ENCODE measurements around the gene CDH4.
A peak's percentile ranks its signal among the peaks of the same experiment; 100 is the strongest.

GRCh38 chr20:61307686-61308476 is 55.8 kb downstream of the CDH4 start:
- peak; percentile 64; the same call in 1 of the 2 replicates for TF ChIP-seq POLR2AphosphoS5 (IDR thresholded peaks at IDR 0.05; ENCODE audit: low read depth, low read length)
- no peak for TF ChIP-seq REST (IDR thresholded peaks at IDR 0.05; ENCODE audit: insufficient read depth in 1 of 2, low read depth in 2 of 2, low read length in 2 of 2)
- no peak; the same call in 1 of the 2 replicates for TF ChIP-seq TAF1 (IDR thresholded peaks at IDR 0.05; ENCODE audit: borderline replicate concordance, insufficient read depth, low read length)
- no peak for TF ChIP-seq SIN3A (IDR thresholded peaks at IDR 0.05; ENCODE audit: borderline replicate concordance, insufficient read depth, low read length)
- no peak for TF ChIP-seq FOXP2 (optimal IDR thresholded peaks at IDR 0.05; ENCODE audit: borderline replicate concordance, extremely low read depth, extremely low read length, insufficient read depth)

All from PFSK-1 (cell line).